IMR-90 (cell line): ENCODE data around the gene DDT.

Experiments used
- BHLHE40 ChIP-seq: fragments of 150-350 bp; IDR thresholded peaks from 2 replicates; pipeline ENCODE4 v1.6.1; 2016; ENCODE audit warnings: mild to moderate bottlenecking, low read depth, low read length
- CEBPB ChIP-seq: IDR thresholded peaks from 2 replicates; pipeline ENCODE4 v1.6.1; 2012; ENCODE audit warnings: low read depth, low read length, improper control_type of control experiment
- CHD1 ChIP-seq: IDR thresholded peaks from 2 replicates; pipeline ENCODE4 v1.6.1; 2012; ENCODE audit warnings: low read depth, low read length, improper control_type of control experiment
- MXI1 ChIP-seq: IDR thresholded peaks from 2 replicates; pipeline ENCODE4 v1.6.1; 2012; ENCODE audit warnings: low read depth, mild to moderate bottlenecking, low read length, moderate library complexity, borderline replicate concordance
- POLR2A ChIP-seq: IDR thresholded peaks from 2 replicates; pipeline ENCODE4 v1.6.1; 2012; ENCODE audit warnings: mild to moderate bottlenecking, low read depth, low read length
- RCOR1 ChIP-seq: IDR thresholded peaks from 2 replicates; pipeline ENCODE4 v1.6.1; 2012; ENCODE audit warnings: mild to moderate bottlenecking, low read length, improper control_type of control experiment; ENCODE audit not compliant: insufficient replicate concordance
- RFX5 ChIP-seq: IDR thresholded peaks from 2 replicates; pipeline ENCODE4 v1.8.0; 2012; ENCODE audit warnings: low read depth, mild to moderate bottlenecking, low read length, moderate library complexity
- SMC3 ChIP-seq: fragments of 150-350 bp; IDR thresholded peaks from 2 replicates; pipeline ENCODE4 v1.6.1; 2016; ENCODE audit warnings: low read depth, mild to moderate bottlenecking, antibody characterized with exemption, low read length, moderate library complexity
- TF ChIP-seq, protein P1 (sequence below): conservative IDR thresholded peaks from 2 replicates; pipeline ENCODE4 v1.5.1; 2012; ENCODE audit warnings: mild to moderate bottlenecking, low read depth, low read length, improper control_type of control experiment
- TF ChIP-seq, protein P2 (sequence below): fragments of 150-350 bp; IDR thresholded peaks from 2 replicates; pipeline ENCODE4 v1.6.1; 2017; ENCODE audit warnings: mild to moderate bottlenecking, antibody characterized with exemption, low read length, low read depth
- TF ChIP-seq, protein P3 (sequence below): fragments of 150-350 bp; IDR thresholded peaks from 2 replicates; pipeline ENCODE4 v1.6.1; 2016; ENCODE audit warnings: low read depth, mild to moderate bottlenecking, low read length, moderate library complexity, borderline replicate concordance

GRCh38 chr22:24008022-24008283, 33.7 kb upstream of the DDT start:
- TF ChIP-seq, protein P1, sequence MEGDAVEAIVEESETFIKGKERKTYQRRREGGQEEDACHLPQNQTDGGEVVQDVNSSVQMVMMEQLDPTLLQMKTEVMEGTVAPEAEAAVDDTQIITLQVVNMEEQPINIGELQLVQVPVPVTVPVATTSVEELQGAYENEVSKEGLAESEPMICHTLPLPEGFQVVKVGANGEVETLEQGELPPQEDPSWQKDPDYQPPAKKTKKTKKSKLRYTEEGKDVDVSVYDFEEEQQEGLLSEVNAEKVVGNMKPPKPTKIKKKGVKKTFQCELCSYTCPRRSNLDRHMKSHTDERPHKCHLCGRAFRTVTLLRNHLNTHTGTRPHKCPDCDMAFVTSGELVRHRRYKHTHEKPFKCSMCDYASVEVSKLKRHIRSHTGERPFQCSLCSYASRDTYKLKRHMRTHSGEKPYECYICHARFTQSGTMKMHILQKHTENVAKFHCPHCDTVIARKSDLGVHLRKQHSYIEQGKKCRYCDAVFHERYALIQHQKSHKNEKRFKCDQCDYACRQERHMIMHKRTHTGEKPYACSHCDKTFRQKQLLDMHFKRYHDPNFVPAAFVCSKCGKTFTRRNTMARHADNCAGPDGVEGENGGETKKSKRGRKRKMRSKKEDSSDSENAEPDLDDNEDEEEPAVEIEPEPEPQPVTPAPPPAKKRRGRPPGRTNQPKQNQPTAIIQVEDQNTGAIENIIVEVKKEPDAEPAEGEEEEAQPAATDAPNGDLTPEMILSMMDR: no peak
- TF ChIP-seq CHD1 (no peak), RCOR1 (no peak), POLR2A (no peak), SMC3 (no peak), CEBPB (no peak), MXI1 (no peak), BHLHE40 (no peak), RFX5 (no peak)
- TF ChIP-seq, protein P2, sequence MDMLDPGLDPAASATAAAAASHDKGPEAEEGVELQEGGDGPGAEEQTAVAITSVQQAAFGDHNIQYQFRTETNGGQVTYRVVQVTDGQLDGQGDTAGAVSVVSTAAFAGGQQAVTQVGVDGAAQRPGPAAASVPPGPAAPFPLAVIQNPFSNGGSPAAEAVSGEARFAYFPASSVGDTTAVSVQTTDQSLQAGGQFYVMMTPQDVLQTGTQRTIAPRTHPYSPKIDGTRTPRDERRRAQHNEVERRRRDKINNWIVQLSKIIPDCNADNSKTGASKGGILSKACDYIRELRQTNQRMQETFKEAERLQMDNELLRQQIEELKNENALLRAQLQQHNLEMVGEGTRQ: no peak
- TF ChIP-seq, protein P3, sequence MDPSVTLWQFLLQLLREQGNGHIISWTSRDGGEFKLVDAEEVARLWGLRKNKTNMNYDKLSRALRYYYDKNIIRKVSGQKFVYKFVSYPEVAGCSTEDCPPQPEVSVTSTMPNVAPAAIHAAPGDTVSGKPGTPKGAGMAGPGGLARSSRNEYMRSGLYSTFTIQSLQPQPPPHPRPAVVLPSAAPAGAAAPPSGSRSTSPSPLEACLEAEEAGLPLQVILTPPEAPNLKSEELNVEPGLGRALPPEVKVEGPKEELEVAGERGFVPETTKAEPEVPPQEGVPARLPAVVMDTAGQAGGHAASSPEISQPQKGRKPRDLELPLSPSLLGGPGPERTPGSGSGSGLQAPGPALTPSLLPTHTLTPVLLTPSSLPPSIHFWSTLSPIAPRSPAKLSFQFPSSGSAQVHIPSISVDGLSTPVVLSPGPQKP: no peak
